RWPE2 (cell line): Measurements from ENCODE around the gene ANKFY1.
"Not testable (repeated sequence)": the region's sequence is repeated elsewhere in the genome, so short reads cannot be mapped to it uniquely, and the experiment has no call there.

ENCODE experiments used
- ATAC-seq: fragments of 200-7000 bp; cut with Tn5 transposase; 3 replicates; pipeline ENCODE4 v1.9.1; 2021; ENCODE audit warnings: low read depth
- DNase-seq: peaks from one replicate; pipeline ENCODE4 v3.0.0-alpha.2; 2020; ENCODE audit warnings: low spot score
- H3K27ac ChIP-seq: fragments of 450-650 bp; 2 replicates; pipeline ENCODE4 v1.5.1; 2017; ENCODE audit warnings: mild to moderate bottlenecking; ENCODE audit not compliant: poor library complexity, severe bottlenecking
- H3K27me3 ChIP-seq: fragments of 250-450 bp; sonication (Bioruptor Pico); 2 replicates; pipeline ENCODE4 v1.5.1; 2021; ENCODE audit warnings: mild to moderate bottlenecking, moderate library complexity; ENCODE audit not compliant: insufficient read depth, poor library complexity, severe bottlenecking
- H3K36me3 ChIP-seq: fragments of 250-450 bp; sonication (Bioruptor Pico); 2 replicates; pipeline ENCODE4 v1.5.1; 2020; ENCODE audit warnings: low read depth, mild to moderate bottlenecking, moderate library complexity
- H3K4me1 ChIP-seq: fragments of 250-450 bp; sonication (Bioruptor Pico); 2 replicates; pipeline ENCODE4 v1.5.1; 2021; ENCODE audit warnings: mild to moderate bottlenecking, moderate library complexity; ENCODE audit not compliant: insufficient read depth, poor library complexity, severe bottlenecking
- H3K4me3 ChIP-seq: fragments of 250-450 bp; sonication (Bioruptor Pico); 2 replicates; pipeline ENCODE4 v1.5.1; 2021; ENCODE audit warnings: mild to moderate bottlenecking, moderate library complexity; ENCODE audit not compliant: severe bottlenecking
- H3K9me3 ChIP-seq: fragments of 250-450 bp; sonication (Bioruptor Pico); 2 replicates; pipeline ENCODE4 v1.5.1; 2021; ENCODE audit warnings: mild to moderate bottlenecking, moderate library complexity; ENCODE audit not compliant: severe bottlenecking
- TF ChIP-seq, protein P1 (sequence below): fragments of 450-650 bp; IDR thresholded peaks from one replicate; pipeline ENCODE4 v1.5.1; 2017; ENCODE audit warnings: mild to moderate bottlenecking, moderate library complexity; ENCODE audit not compliant: poor library complexity, severe bottlenecking

ANKFY1 gene

DNA sequence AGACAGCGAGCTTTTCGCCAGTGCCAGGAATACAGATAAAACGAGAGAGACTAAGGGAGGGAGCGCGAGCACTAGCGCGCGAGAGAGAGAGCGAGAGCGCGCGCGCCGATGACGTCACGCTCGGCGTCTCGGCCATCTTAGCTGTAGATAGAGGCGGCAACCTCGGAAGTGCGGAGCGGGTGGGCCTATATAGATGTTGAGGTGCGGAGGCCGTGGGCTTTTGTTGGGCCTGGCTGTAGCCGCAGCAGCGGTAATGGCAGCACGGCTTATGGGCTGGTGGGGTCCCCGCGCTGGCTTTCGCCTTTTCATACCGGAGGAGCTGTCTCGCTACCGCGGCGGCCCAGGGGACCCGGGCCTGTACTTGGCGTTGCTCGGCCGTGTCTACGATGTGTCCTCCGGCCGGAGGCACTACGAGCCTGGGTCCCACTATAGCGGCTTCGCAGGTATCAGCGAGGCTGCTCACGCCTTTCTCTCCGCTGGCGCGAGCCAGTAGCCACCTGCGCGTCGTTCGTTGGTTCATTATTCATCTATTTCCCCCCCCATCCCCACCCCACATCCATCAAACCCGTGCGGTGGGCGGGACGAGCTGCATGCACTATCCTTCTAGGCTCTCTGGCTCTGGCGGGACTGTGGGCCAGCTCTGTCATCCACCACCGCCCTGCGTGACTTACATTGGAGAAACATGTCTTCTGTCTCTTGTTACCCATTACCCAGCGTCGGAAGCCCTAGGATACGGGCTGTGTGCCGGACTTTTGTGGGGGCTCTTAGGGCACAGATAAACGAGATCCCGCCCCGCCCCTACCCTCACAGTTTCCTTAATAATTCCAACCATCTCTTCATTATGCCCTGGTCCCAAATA lies 120.0 kb downstream of the ANKFY1 start:
- Histone ChIP-seq H3K27me3 (no peaks in the 10 kb centered on the region), H3K27ac (peak overlapping the region; percentile 91), H3K4me3 (peak overlapping the region; percentile 76), H3K36me3 (peaks cover 6% of the 10 kb centered on the region; the same call in 1 of the 2 replicates), H3K9me3 (no peaks in the 10 kb centered on the region), H3K4me1 (peaks cover 9% of the 10 kb centered on the region)
- DNase-seq (peak; percentile 82), ATAC-seq (peak; percentile 78)
- TF ChIP-seq, protein P1, sequence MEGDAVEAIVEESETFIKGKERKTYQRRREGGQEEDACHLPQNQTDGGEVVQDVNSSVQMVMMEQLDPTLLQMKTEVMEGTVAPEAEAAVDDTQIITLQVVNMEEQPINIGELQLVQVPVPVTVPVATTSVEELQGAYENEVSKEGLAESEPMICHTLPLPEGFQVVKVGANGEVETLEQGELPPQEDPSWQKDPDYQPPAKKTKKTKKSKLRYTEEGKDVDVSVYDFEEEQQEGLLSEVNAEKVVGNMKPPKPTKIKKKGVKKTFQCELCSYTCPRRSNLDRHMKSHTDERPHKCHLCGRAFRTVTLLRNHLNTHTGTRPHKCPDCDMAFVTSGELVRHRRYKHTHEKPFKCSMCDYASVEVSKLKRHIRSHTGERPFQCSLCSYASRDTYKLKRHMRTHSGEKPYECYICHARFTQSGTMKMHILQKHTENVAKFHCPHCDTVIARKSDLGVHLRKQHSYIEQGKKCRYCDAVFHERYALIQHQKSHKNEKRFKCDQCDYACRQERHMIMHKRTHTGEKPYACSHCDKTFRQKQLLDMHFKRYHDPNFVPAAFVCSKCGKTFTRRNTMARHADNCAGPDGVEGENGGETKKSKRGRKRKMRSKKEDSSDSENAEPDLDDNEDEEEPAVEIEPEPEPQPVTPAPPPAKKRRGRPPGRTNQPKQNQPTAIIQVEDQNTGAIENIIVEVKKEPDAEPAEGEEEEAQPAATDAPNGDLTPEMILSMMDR = no peak

DNA sequence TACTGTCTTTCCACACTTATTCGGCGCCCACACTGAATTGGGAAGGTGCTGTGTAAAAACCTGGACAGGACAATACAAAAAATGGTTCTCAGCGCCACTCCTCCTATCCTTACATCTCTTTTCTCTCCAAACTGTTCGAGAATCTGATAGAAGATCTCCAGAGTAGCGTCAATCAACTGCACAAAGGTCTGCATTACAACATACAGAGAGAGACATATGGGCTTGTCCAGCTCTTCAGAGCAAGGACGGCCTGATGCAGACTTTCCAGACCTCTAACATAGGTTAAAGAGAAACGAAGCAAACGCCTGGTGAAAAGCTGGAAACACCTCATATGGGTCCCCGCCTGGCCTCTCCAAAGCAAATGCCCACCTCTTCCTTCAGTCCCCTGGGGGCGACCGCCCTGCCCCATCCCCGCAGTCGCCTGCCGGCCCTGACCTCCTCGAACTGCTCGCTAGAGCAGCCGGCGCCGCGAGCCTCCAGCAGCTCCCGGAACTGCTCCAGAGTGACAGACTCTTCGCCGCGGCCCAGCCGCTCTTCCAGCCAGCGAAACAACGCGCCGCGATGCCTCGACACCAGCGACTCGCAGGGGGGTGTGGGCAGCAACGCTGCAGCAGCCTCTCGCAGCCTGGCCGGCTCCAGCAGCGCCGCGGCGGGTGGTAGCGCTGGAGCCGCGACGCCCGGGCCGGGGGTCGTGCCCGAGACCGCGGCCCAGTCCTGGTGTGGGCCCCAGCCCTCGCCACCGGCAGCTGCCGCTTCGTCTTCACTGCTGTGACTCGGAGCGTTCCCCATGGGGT lies 121.5 kb downstream of the ANKFY1 start:
- no peaks in the 10 kb centered on the region for H3K9me3 ChIP-seq
- TF ChIP-seq, protein P1 = no peak
- H3K27ac ChIP-seq = peak overlapping the region; percentile 91
- H3K27me3 ChIP-seq = no peaks in the 10 kb centered on the region
- H3K4me3 ChIP-seq = peak overlapping the region; percentile 76
- H3K36me3 ChIP-seq = peaks cover 6% of the 10 kb centered on the region; the same call in 1 of the 2 replicates
- ATAC-seq (peak; percentile 13), DNase-seq (no peak)
- peaks cover 9% of the 10 kb centered on the region for H3K4me1 ChIP-seq

DNA sequence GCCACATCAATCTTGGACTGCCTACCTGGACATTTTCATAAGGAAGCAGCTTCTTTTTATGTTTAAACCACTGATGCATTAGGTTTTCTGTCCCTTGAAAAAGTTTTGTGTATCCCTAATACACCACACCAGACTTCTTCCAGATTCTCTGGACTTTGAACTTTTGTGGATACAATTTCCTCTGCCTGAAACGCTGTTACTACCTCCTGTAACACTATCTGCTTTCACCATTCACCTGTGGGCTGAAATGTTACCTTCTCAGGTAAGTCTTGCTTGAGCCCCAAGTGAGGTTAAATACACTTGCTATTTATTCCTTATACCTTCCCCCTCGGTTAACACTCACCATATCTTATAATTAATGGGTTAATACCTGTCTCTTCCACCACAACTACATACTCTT lies 123.7 kb downstream of the ANKFY1 start:
- TF ChIP-seq, protein P1 = no peak
- no peak for DNase-seq
- Histone ChIP-seq H3K36me3 (peaks cover 6% of the 10 kb centered on the region; the same call in 1 of the 2 replicates), H3K4me1 (peaks cover 9% of the 10 kb centered on the region), H3K27ac (no peak overlapping the region), H3K4me3 (no peak overlapping the region), H3K27me3 (no peaks in the 10 kb centered on the region), H3K9me3 (no peaks in the 10 kb centered on the region)
- no peak for ATAC-seq

DNA sequence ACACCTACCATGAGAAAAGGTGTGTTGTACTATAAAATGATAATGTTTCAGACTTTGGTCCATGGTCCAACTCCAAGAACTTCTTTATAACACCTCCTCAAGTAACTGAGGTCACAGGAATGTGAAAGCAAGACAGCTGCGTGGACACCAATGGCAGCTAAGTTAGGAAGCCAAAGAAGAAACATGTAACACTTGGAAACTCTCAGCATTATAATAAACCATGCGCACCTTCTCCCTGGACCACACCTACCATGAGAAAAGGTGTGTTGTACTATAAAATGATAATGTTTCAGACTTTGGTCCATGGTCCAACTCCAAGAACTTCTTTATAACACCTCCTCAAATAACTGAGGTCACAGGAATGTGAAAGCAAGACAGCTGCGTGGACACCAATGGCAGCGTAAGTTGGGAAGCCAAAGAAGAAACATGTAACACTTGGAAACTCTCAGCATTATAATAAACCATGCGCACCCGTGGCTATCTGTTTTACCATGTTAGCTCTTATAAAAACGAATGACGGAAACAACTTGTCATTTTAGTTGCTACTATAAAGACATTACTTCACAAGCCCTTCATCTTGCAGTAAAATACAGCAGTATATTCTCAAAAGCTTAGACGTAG lies 124.8 kb downstream of the ANKFY1 start:
- not testable (repeated sequence) for DNase-seq, H3K27me3 ChIP-seq, H3K36me3 ChIP-seq, H3K4me1 ChIP-seq, ATAC-seq, H3K27ac ChIP-seq, H3K4me3 ChIP-seq, H3K9me3 ChIP-seq

DNA sequence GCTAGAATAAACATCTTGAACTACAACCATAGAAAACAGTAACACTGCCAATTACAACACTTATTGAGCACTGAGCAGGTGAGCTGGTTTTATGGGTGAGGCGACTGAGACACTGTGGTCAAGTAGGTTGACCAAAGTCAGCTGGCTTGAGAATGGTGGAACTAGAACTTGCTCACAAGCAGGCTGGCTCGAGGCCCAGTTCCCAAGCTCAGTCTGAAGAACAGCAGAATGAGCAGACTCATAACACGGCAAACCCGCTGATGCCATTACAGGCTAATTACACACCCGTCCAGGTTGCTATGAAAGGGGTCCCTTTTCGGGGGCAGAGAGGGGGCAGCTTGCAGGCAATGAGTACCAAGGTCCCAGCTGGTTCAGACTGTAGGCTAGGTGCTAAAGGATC lies 127.4 kb downstream of the ANKFY1 start:
- TF ChIP-seq, protein P1 = no peak
- no peak overlapping the region for H3K4me3 ChIP-seq
- H3K27me3 ChIP-seq = no peaks in the 10 kb centered on the region
- H3K4me1 ChIP-seq = peaks cover 2% of the 10 kb centered on the region
- ATAC-seq (no peak), DNase-seq (no peak)
- peaks cover 6% of the 10 kb centered on the region; the same call in 1 of the 2 replicates for H3K36me3 ChIP-seq
- H3K27ac ChIP-seq = no peak overlapping the region
- no peaks in the 10 kb centered on the region for H3K9me3 ChIP-seq
